AG09309 (cell line): ENCODE measurements around the gene ECT2.
"Not testable (repeated sequence)": the region's sequence is repeated elsewhere in the genome, so short reads cannot be mapped to it uniquely, and the experiment has no call there.

ENCODE experiments used
- DNase-seq: peaks from one replicate; pipeline ENCODE4 v3.0.0-alpha.2; 2010; ENCODE audit warnings: low read depth
- H3K4me3 ChIP-seq: 2 replicates; pipeline ENCODE4 v1.5.1; 2011; ENCODE audit warnings: mild to moderate bottlenecking, low read depth, low read length, moderate library complexity; ENCODE audit not compliant: control insufficient read depth
- TF ChIP-seq, protein P1 (sequence below): IDR thresholded peaks from 2 replicates; pipeline ENCODE4 v1.5.1; 2011; ENCODE audit warnings: mild to moderate bottlenecking, low read depth, low read length, inconsistent platforms; ENCODE audit not compliant: insufficient read depth, control insufficient read depth; ENCODE audit errors: missing control alignments

The ECT2 gene, protein sequence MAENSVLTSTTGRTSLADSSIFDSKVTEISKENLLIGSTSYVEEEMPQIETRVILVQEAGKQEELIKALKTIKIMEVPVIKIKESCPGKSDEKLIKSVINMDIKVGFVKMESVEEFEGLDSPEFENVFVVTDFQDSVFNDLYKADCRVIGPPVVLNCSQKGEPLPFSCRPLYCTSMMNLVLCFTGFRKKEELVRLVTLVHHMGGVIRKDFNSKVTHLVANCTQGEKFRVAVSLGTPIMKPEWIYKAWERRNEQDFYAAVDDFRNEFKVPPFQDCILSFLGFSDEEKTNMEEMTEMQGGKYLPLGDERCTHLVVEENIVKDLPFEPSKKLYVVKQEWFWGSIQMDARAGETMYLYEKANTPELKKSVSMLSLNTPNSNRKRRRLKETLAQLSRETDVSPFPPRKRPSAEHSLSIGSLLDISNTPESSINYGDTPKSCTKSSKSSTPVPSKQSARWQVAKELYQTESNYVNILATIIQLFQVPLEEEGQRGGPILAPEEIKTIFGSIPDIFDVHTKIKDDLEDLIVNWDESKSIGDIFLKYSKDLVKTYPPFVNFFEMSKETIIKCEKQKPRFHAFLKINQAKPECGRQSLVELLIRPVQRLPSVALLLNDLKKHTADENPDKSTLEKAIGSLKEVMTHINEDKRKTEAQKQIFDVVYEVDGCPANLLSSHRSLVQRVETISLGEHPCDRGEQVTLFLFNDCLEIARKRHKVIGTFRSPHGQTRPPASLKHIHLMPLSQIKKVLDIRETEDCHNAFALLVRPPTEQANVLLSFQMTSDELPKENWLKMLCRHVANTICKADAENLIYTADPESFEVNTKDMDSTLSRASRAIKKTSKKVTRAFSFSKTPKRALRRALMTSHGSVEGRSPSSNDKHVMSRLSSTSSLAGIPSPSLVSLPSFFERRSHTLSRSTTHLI

DNA sequence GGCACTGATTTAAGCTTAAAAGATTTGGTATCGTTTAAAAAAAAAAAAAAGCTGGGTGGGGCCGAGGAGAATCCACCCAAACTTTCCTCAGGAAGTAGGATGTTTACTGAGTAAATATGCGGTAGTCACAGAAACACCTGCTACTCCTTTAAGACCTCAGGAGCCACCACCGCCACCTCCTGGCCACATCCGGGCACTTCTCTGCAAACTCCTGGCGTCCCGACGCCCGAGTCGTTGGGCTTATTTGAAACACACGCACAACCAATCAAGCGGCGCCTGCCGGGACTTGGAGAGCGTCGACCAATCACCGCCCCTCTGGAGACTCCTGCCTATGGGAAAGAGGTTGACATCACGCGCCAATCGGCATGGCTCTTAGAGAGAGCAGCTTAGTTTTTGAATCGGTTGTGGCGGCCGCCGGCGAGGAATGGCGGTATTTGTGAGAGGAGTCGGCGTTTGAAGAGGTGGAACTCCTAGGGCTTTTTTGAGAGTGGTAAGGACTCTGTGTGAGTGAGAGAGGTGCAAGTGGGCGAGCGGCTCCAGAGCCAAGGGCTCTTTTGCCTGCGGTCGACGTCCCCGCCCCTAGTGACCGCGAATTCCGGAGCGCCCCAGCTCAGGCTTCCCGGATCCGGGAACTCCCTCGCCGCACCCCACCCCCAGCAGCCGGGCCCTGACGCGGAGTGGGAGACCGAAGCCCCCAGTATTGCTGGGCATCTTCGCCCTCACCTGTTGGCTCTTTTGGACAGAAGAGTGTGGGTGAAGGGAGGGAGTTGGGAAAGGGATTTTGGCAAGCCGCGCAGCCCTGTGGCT, at the start of gene ECT2:
Gene ECT2 (plus strand): TSS at position 359 of the 807 bp plus-strand sequence. CDS start 3,805 bp downstream, outside the sequence.
- TF ChIP-seq, protein P1, sequence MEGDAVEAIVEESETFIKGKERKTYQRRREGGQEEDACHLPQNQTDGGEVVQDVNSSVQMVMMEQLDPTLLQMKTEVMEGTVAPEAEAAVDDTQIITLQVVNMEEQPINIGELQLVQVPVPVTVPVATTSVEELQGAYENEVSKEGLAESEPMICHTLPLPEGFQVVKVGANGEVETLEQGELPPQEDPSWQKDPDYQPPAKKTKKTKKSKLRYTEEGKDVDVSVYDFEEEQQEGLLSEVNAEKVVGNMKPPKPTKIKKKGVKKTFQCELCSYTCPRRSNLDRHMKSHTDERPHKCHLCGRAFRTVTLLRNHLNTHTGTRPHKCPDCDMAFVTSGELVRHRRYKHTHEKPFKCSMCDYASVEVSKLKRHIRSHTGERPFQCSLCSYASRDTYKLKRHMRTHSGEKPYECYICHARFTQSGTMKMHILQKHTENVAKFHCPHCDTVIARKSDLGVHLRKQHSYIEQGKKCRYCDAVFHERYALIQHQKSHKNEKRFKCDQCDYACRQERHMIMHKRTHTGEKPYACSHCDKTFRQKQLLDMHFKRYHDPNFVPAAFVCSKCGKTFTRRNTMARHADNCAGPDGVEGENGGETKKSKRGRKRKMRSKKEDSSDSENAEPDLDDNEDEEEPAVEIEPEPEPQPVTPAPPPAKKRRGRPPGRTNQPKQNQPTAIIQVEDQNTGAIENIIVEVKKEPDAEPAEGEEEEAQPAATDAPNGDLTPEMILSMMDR, result peak; percentile 84
- H3K4me3 ChIP-seq, result peak within 1 kb of the TSS; percentile 74
- peak; percentile 98 for DNase-seq

DNA sequence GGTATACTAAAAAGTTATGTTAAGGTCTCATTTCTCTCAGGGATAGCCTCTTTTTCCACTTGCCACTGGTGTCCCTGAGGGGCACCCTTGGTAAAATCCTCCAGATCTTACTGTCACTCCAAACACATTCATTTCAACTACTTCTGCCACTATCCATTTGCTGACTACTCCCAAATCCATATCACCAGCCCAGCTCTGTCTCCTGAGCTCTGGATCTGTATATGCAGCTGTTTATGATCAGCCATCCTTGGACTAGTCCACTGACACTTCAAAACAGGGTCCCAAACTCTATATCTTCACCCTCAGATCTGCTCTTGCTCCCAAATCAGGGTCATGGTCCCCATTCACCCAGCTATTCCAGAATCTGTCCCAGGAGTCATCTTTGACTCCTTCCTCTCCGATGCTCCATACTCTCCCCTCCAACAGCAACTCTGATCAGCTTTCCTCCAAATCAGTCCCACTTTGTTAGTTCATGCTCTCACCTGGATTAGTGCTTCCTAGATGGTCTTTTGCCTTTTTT, 49.5 kb upstream of the ECT2 start:
- no peak overlapping the region for H3K4me3 ChIP-seq
- DNase-seq, result no peak

DNA sequence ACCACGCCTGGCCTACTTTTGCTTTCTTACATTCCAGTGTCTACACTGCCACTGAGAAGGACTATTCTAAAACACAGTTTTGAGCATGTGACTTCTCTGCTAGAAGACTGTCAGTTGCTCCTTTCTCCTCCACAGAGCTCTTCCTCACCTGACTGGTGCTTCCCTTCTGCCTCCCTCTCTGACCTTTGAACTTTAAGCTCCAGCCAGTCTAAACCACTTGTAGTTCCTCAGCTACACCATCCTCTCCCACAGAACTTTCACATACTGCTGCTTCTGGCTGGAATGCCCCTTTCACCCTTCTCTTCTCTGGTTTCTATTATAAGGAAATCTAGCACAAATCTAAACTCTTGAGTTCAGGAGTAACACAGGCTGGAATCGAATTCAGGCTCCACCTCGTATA, 48.8 kb upstream of the ECT2 start:
- no peak overlapping the region for H3K4me3 ChIP-seq
- TF ChIP-seq, protein P1, result no peak
- DNase-seq, result no peak

More for the DNA sequence above, 49.5 kb upstream of the ECT2 start:
- TF ChIP-seq, protein P1, result no peak

DNA sequence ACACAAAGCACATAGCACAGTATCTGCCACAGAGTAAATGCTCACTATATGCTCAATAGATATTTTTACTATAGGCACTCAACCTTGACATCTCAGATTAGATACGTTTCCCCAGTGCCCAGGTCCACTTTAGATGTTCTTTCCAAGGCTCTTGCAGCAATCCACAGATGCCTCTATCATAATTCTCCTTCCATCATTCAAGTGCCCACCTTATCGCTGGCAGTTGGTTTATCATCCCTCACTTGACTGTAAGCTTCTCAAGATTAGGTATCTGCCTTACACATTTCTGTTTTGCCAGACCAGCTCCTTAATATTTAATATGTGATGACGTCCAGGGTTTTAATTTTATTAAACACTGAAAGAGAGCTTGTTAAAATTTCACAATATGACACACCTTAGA, 48.3 kb upstream of the ECT2 start:
- TF ChIP-seq, protein P1, result no peak
- no peak for DNase-seq
- no peak overlapping the region for H3K4me3 ChIP-seq

DNA sequence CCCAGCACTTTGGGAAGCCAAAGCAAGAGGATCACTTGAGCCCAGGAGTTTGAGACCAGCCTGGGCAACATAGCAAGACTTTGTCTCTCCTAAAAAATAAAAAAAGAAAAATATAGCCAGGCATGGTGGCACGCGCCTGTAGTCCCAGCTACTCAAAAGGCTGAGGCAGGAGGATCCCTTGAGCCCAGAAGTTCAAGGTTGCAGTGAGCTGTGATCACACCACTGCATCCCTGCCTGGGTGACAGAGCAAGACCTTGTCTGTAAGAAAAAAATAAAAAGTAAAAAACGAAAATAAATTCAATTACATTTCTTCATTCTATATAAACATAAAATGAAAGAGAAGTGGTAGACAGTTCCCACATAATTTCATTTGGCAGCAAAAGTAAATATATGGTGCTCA, 47.8 kb upstream of the ECT2 start:
- not testable (repeated sequence) for DNase-seq, H3K4me3 ChIP-seq

DNA sequence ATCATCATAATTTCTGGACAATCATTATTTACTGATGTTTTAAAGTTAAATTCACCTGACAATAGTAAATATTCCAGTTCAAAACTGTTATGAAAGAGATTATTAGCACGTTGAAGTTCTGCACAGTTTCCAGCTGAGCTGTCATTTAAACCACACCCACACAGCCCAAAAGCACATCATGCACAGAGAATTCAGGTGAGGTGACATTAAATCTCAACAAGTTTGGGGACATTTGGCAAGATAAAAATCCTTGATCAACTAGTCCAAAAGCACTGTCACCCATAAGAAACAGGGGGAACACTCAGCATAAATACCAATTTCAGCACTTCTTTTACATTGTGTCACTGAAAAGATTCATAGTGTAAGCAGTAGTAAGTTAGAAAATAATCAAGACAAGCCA, 46.5 kb upstream of the ECT2 start:
- no peak for DNase-seq
- TF ChIP-seq, protein P1, result no peak
- no peak overlapping the region for H3K4me3 ChIP-seq
